CD4-positive, alpha-beta T cell (primary cell): ENCODE results near the gene BTAF1. TPM values are rescaled to one million over a fixed set of nuclear protein-coding genes. Genes with fewer than 3 reads are reported as not detected.

Source experiments
- ATAC-seq: fragments of 200-7000 bp; cut with Tn5 transposase; one replicate; pipeline ENCODE4 v1.10.0; 2022; ENCODE audit warnings: mild to moderate bottlenecking; ENCODE audit not compliant: poor library complexity
- CTCF ChIA-PET: fragments of 350-600 bp; sonication (Branson Sonifier 250); formaldehyde crosslinking; loops from one replicate; lab custom pipeline; 2021; ENCODE audit warnings: antibody characterized with exemption, inconsistent platforms; lab: Charles Lee
- POLR2A ChIA-PET: fragments of 350-600 bp; sonication (Branson Sonifier 250); formaldehyde crosslinking; loops from one replicate; lab custom pipeline; 2021; ENCODE audit warnings: antibody characterized with exemption, inconsistent platforms; lab: Charles Lee
- DNase-seq, 14 experiments: peaks; one replicate each; pipeline ENCODE4 v3.0.0-alpha.2; 2013 to 2020; ENCODE audit warnings: mixed read lengths in 2 of 14
- H3K27ac ChIP-seq, 2 donors: one replicate each; pipeline versions ENCODE4 v1.5.1 to v1.7.0; 2013; ENCODE audit warnings: low read length in 2 of 2, low read depth in 1 of 2, mild to moderate bottlenecking in 1 of 2
- H3K27me3 ChIP-seq, 2 experiments: 1 replicate in 1 of 2; 2 replicates in 1 of 2; pipeline versions ENCODE4 v1.6.1 to v1.7.0; 2013; ENCODE audit warnings: low read length in 2 of 2, control low read depth in 1 of 2, mild to moderate bottlenecking in 1 of 2, moderate library complexity in 1 of 2; ENCODE audit not compliant: insufficient read depth in 2 of 2, control insufficient read depth in 1 of 2
- H3K36me3 ChIP-seq: one replicate; pipeline ENCODE4 v1.6.1; 2013; ENCODE audit warnings: low read length, control low read depth; ENCODE audit not compliant: insufficient read depth
- H3K4me1 ChIP-seq: one replicate; pipeline ENCODE4 v1.6.1; 2013; ENCODE audit warnings: low read length, control low read depth; ENCODE audit not compliant: insufficient read depth
- H3K4me3 ChIP-seq: one replicate; pipeline ENCODE4 v1.5.1; 2013; ENCODE audit warnings: mild to moderate bottlenecking, low read length, moderate library complexity
- H3K9me3 ChIP-seq, 2 experiments: 1 replicate in 1 of 2; 2 replicates in 1 of 2; pipeline versions ENCODE4 v1.6.1 to v1.7.0; 2013; ENCODE audit warnings: low read length in 2 of 2, mild to moderate bottlenecking in 2 of 2, control low read depth in 1 of 2, moderate library complexity in 1 of 2; ENCODE audit not compliant: control insufficient read depth in 1 of 2, insufficient read depth in 1 of 2
- H3K27ac Mint-ChIP-seq: one replicate; pipeline ENCODE4 v1.8.0; 2020; ENCODE audit warnings: mixed read lengths
- H3K27me3 Mint-ChIP-seq: one replicate; pipeline ENCODE4 v1.8.0; 2021; ENCODE audit warnings: mixed read lengths
- H3K36me3 Mint-ChIP-seq: one replicate; pipeline ENCODE4 v1.8.0; 2021; ENCODE audit warnings: low read depth, mixed read lengths
- H3K4me1 Mint-ChIP-seq: one replicate; pipeline ENCODE4 v1.8.0; 2021; ENCODE audit warnings: low read depth, mixed read lengths
- H3K4me3 Mint-ChIP-seq: one replicate; pipeline ENCODE4 v1.8.0; 2020; ENCODE audit warnings: mild to moderate bottlenecking, mixed read lengths
- H3K9me3 Mint-ChIP-seq: one replicate; pipeline ENCODE4 v1.8.0; 2020; ENCODE audit warnings: mixed read lengths
- intact Hi-C, 2 experiments: fragments of 100-400 bp; cut with DNase I in 1 of 2; cut with micrococcal nuclease in 1 of 2; formaldehyde crosslinking; loops; one replicate each; pipeline versions ENCODE4 v1.15.1 to v1.9.0; 2023 to 2025; cut with DNase I, micrococcal nuclease
- total RNA-seq, 174 experiments: library from RNA in 2 of 174; stranded (reverse) in 2 of 174; gene quantifications; one replicate each; pipeline ENCODE4 v1.2.3 and lab custom pipeline; 2021 to 2026
- TF ChIP-seq, protein P1 (sequence below): fragments of 200-600 bp; IDR thresholded peaks from one replicate; pipeline ENCODE4 v1.8.0; 2022; ENCODE audit warnings: antibody characterized with exemption, mild to moderate bottlenecking

BTAF1 gene
- total RNA-seq, 2 experiments from 2014 or later = 80.8 to 85.8 TPM

DNA sequence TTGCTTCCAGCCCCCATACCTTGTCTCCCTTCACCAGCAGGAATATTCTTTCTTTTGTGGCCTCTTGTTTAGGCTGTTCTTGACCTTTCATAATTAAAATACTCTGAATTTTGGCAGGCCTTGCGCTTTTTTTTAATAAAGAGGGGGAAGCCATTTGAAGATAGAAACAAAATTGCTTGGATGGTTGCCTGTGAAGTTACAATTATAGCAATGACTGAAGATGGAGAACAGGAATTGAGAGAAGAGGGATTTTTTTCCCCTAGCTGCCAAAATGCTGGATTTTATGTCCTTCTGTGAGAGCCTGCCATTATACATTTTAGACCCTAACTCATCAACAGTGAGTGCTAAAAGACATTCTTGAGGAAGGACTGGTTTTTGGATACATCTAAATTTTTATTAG is 39.0 kb upstream of the BTAF1 start:
- Mint-ChIP-seq H3K4me3 (no peak overlapping the region), H3K4me1 (peaks cover 8% of the 10 kb centered on the region), H3K36me3 (no peaks in the 10 kb centered on the region), H3K9me3 (peaks cover 5% of the 10 kb centered on the region), H3K27ac (no peak overlapping the region), H3K27me3 (peaks cover 12% of the 10 kb centered on the region)
- no peaks in the 10 kb centered on the region for H3K27me3 ChIP-seq
- DNase-seq = no peak
- H3K36me3 ChIP-seq = no peaks in the 10 kb centered on the region
- H3K4me1 ChIP-seq = peaks cover 9% of the 10 kb centered on the region
- no peak for ATAC-seq
- ChIA-PET CTCF (no interaction called here), POLR2A (interaction anchor here (0.8 kb wide), 1 partner anchor 15 kb away, joined by 3 read pairs; no protein-coding TSS in a partner anchor)
- H3K27ac ChIP-seq = no peak overlapping the region
- H3K9me3 ChIP-seq = no peaks in the 10 kb centered on the region
- no peak overlapping the region for H3K4me3 ChIP-seq
- TF ChIP-seq, protein P1, sequence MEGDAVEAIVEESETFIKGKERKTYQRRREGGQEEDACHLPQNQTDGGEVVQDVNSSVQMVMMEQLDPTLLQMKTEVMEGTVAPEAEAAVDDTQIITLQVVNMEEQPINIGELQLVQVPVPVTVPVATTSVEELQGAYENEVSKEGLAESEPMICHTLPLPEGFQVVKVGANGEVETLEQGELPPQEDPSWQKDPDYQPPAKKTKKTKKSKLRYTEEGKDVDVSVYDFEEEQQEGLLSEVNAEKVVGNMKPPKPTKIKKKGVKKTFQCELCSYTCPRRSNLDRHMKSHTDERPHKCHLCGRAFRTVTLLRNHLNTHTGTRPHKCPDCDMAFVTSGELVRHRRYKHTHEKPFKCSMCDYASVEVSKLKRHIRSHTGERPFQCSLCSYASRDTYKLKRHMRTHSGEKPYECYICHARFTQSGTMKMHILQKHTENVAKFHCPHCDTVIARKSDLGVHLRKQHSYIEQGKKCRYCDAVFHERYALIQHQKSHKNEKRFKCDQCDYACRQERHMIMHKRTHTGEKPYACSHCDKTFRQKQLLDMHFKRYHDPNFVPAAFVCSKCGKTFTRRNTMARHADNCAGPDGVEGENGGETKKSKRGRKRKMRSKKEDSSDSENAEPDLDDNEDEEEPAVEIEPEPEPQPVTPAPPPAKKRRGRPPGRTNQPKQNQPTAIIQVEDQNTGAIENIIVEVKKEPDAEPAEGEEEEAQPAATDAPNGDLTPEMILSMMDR = no peak
- intact Hi-C loops = no loop called here

DNA sequence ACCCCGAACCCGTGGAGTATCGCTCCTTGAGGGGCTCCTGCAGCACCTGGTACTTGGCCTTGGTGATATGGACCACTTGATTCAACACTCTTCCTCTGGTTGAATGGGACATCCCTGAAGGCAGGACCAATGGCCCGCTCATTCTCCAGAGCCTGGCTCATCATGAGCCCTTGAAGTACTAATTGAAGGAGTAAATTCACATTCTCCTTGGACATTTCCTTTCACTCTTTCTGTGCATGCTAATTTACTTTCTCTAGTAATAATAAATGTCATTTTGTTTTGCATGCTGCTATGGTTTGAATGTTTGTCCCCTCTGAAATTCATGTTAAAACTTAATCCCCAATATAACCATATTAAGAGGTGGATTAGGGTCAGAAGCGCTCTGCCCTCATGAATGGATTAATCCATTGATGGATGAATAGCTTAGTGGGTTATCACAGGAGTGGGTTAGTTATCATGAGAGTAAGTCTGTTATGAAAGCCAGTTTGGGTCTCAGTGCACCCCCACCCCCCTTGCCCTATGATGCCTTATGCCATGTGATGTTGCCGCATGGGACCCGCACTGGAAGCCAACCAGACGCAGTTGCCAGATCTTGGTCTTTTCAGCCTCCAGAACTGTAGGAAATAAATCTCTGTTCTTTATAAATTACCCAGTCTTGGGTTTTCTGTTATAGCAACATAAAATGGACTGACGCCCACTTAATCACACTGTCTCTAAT is 38.0 kb upstream of the BTAF1 start:
- Histone ChIP-seq H3K27me3 (no peaks in the 10 kb centered on the region), H3K36me3 (no peaks in the 10 kb centered on the region), H3K4me3 (no peak overlapping the region), H3K27ac (no peak overlapping the region), H3K9me3 (no peaks in the 10 kb centered on the region), H3K4me1 (peaks cover 9% of the 10 kb centered on the region)
- no peak for ATAC-seq
- intact Hi-C loops = no loop called here
- H3K36me3 Mint-ChIP-seq = no peaks in the 10 kb centered on the region
- ChIA-PET CTCF (no interaction called here), POLR2A (interaction anchor here (0.8 kb wide), 1 partner anchor 16 kb away, joined by 3 read pairs; no protein-coding TSS in a partner anchor)
- peaks cover 5% of the 10 kb centered on the region for H3K9me3 Mint-ChIP-seq
- DNase-seq = no peak
- H3K4me1 Mint-ChIP-seq = peaks cover 8% of the 10 kb centered on the region
- no peak overlapping the region for H3K27ac Mint-ChIP-seq
- TF ChIP-seq, protein P1 = no peak
- peaks cover 19% of the 10 kb centered on the region for H3K27me3 Mint-ChIP-seq
- no peak overlapping the region for H3K4me3 Mint-ChIP-seq

DNA sequence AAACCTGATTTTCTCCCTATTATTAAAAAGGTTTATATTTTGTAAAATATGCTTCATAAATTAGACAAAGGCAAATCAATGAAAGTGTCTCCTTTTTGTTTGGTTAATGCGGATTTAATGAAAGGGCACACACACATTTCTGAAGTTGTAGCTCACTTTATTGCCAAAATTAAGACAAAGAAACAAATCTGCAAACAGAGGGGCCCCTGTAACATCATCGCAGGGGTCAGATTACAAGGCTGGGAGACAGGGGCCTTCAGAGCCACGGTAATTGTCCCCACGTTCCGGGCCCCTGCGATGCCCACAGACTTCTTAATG is 36.7 kb upstream of the BTAF1 start:
- ChIA-PET CTCF (interaction anchor here (1.3 kb wide), 1 partner anchor 22 kb away, joined by 3 read pairs; no protein-coding TSS in a partner anchor), POLR2A (interaction anchor here (0.7 to 1.5 kb wide), 6 partner anchors 16 to 771 kb away, joined by 3 to 10 read pairs (median 3); partner anchors contain the start of genes BTAF1 and TNKS2)
- Histone ChIP-seq H3K4me3 (peak overlapping the region; percentile 59), H3K27me3 (no peaks in the 10 kb centered on the region), H3K4me1 (peaks cover 9% of the 10 kb centered on the region), H3K27ac (no peak overlapping the region), H3K9me3 (no peaks in the 10 kb centered on the region), H3K36me3 (no peaks in the 10 kb centered on the region)
- peaks cover 8% of the 10 kb centered on the region for H3K4me1 Mint-ChIP-seq
- peaks cover 29% of the 10 kb centered on the region for H3K27me3 Mint-ChIP-seq
- H3K4me3 Mint-ChIP-seq = peak overlapping the region; percentile 92
- intact Hi-C loops = no loop called here
- no peak for DNase-seq
- H3K9me3 Mint-ChIP-seq = no peaks in the 10 kb centered on the region
- no peak for ATAC-seq
- no peaks in the 10 kb centered on the region for H3K36me3 Mint-ChIP-seq
- H3K27ac Mint-ChIP-seq = no peak overlapping the region
- TF ChIP-seq, protein P1 = no peak
